Testis (tissue), 2 donors: Measurements from ENCODE around the gene LTBR.

Source experiments
- CTCF ChIP-seq, 3 experiments: fragments of 450-650 bp in 2 of 3; fragments of 200-600 bp in 1 of 3; sonication (generic) in 1 of 3; IDR thresholded peaks; one replicate each; pipeline ENCODE4 v1.5.1; 2016 to 2019; ENCODE audit warnings: antibody characterized with exemption in 3 of 3, mild to moderate bottlenecking in 2 of 3, moderate library complexity in 1 of 3
- POLR2A ChIP-seq: fragments of 450-650 bp; IDR thresholded peaks from one replicate; pipeline ENCODE4 v1.6.1; 2017; ENCODE audit warnings: antibody characterized with exemption, mild to moderate bottlenecking, moderate library complexity

DNA sequence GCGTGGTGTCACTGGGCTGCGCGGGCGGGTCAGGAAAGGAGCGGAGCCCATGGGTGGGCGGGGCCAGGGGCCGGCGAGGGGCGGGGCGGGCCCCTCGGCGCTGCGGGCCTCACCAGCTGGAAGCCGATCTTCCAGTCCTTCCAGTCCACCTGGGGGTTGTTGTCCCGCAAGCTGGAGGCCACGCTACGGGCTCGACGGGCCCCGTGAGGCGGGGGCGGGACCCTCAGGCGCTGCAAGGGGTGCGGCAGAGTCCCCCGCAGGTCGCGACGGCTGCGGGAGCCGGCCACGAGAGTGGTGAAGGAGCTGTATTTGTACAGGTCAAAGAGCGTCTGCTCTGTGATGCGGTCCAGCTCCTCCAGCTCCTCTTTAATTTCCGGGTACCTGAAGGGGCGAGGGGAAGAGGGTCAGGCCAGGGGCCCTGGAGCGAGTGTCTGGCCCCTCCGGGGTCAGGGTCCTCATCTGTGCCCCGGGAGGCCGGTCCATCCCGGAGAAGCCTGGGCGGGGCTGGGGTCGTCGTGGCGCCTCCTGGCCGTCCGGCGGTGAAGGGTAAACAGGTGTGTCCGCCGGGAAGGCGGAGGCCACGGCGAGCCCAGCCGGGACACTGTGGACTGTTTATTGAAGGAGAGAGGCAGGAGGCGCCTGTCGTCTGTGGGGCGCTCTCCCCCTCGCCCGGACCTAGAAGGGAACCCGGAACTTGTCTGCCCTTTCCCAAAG lies 20.5 kb upstream of the LTBR start:
- TF ChIP-seq POLR2A: no peak
- no peak for TF ChIP-seq CTCF (IDR thresholded peaks at IDR 0.05)
